ENCODE measurements around the gene PRICKLE1. TPM values are rescaled to one million over a fixed set of nuclear protein-coding genes. Genes with fewer than 3 reads are reported as not detected.

PRICKLE1 gene
- polyA plus RNA-seq, 1 experiment, result 36.0 TPM

DNA sequence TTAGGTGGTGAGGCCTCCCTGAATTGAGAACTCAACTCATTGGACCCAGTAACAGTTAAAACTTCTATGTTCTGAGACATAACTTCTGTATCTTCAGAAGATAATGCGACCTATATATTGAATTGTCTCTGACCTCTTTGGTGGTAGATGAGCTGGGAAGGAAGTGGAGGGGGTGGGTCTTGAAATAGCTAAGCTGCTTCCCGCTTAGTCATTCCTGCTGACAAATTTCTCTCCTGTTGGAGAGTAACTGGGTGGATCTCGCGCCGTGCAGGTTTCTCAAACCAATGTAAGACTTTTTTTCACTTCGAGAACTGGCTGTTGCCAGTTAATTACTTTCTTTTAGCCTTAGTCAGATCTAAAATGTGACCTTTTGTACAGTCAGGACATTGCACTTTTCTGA lies 162.8 kb downstream of the PRICKLE1 start:
- TF ChIP-seq, protein P1, sequence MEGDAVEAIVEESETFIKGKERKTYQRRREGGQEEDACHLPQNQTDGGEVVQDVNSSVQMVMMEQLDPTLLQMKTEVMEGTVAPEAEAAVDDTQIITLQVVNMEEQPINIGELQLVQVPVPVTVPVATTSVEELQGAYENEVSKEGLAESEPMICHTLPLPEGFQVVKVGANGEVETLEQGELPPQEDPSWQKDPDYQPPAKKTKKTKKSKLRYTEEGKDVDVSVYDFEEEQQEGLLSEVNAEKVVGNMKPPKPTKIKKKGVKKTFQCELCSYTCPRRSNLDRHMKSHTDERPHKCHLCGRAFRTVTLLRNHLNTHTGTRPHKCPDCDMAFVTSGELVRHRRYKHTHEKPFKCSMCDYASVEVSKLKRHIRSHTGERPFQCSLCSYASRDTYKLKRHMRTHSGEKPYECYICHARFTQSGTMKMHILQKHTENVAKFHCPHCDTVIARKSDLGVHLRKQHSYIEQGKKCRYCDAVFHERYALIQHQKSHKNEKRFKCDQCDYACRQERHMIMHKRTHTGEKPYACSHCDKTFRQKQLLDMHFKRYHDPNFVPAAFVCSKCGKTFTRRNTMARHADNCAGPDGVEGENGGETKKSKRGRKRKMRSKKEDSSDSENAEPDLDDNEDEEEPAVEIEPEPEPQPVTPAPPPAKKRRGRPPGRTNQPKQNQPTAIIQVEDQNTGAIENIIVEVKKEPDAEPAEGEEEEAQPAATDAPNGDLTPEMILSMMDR (IDR thresholded peaks at IDR 0.05; ENCODE audit: low read depth, low read length), result no peak
- H3K9me3 ChIP-seq (ENCODE audit: control insufficient read depth, insufficient read depth, low read length), result no peaks in the 10 kb centered on the region
- no peak overlapping the region for H3K27ac ChIP-seq (ENCODE audit: low read depth, low read length)
- DNase-seq (ENCODE audit: low read depth, low spot score), result no peak
- POLR2A ChIA-PET, result no interaction called here
- CTCF ChIA-PET, result no interaction called here
- no peaks in the 10 kb centered on the region for H3K27me3 ChIP-seq (ENCODE audit: control insufficient read depth, insufficient read depth, low read length)
- no peak overlapping the region for H3K4me3 ChIP-seq (ENCODE audit: low read depth, low read length)

DNA sequence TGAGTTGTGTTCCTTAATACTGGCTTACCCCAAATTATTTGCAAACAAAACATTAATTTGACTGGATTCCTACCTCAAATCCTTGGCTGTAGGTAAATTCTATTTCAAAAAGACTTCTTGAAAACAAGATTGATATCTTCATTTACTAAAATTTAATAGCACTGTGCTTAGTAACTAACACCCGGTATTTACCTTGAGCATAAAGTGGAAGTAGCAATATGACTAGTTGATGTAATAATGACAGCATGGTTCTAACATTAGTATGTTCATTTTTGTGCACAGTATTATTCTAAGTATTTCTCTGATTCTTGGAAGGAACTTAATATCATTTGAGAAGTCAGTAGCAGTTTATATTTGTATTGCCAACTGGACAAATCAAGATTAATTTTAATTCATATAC lies 166.8 kb downstream of the PRICKLE1 start:
- ChIA-PET POLR2A (no interaction called here), CTCF (interaction anchor here (1.0 kb wide), 1 partner anchor 51 kb away, joined by 7 read pairs; no protein-coding TSS in a partner anchor)
- DNase-seq (ENCODE audit: low read depth, low spot score), result no peak
- Histone ChIP-seq H3K27ac (ENCODE audit: low read depth, low read length) (no peak overlapping the region), H3K4me3 (ENCODE audit: low read depth, low read length) (no peak overlapping the region), H3K9me3 (ENCODE audit: control insufficient read depth, insufficient read depth, low read length) (no peaks in the 10 kb centered on the region), H3K27me3 (ENCODE audit: control insufficient read depth, insufficient read depth, low read length) (no peaks in the 10 kb centered on the region)
- TF ChIP-seq, protein P1 (IDR thresholded peaks at IDR 0.05; ENCODE audit: low read depth, low read length), result no peak

DNA sequence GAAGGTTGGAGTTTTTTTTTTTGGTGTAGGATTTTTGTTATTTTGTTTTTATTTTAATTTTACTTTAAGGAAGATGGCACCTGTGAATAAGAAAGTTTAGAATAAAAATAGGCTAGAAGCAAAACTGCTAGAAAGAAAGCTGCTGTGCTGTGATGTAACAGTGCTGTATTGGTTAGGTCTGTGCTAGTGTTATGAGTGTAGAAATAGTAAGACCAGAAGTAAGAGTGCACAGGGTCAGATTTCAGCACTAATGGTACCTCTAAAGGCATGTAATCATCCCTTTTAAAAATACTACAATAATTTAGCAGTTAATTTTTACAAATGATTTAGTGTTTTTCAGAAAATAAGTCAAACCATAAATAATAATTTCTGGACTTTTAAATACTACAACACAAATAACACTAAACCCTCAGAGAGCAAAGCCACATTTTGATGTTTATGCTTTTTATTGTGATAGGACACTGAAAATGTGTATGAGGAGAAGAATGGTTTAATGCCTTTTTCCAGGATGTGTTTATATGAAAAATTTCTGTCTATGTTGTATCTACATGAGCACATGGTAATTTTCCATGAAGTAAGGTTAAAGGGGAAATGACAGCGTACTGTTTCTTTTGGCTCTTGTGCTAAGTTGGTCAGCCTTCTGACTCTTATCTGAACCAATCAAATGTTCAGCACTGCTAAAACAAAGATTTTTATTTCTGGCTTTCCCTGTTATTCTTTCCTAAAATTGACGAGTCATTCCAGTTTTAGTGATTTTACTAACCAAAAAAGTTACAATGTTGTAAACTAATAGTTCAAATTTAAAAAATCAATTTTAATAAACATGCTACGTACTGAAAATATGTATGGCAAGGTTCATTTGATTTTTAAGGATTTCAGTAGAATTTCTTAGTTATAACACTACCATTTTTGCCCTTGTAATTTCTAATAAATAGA lies 167.4 kb downstream of the PRICKLE1 start:
- peak; percentile 16 for DNase-seq (ENCODE audit: low read depth, low spot score)
- ChIA-PET POLR2A (interaction anchor here (1.1 kb wide), 1 partner anchor 12 kb away, joined by 3 read pairs; no protein-coding TSS in a partner anchor), CTCF (interaction anchor here (0.6 to 0.9 kb wide), 2 partner anchors 60 to 861 kb away, joined by 3 read pairs; no protein-coding TSS in a partner anchor)
- H3K27ac ChIP-seq (ENCODE audit: low read depth, low read length), result no peak overlapping the region
- H3K4me3 ChIP-seq (ENCODE audit: low read depth, low read length), result no peak overlapping the region
- no peaks in the 10 kb centered on the region for H3K9me3 ChIP-seq (ENCODE audit: control insufficient read depth, insufficient read depth, low read length)
- TF ChIP-seq, protein P1 (IDR thresholded peaks at IDR 0.05; ENCODE audit: low read depth, low read length), result no peak
- H3K27me3 ChIP-seq (ENCODE audit: control insufficient read depth, insufficient read depth, low read length), result no peaks in the 10 kb centered on the region

DNA sequence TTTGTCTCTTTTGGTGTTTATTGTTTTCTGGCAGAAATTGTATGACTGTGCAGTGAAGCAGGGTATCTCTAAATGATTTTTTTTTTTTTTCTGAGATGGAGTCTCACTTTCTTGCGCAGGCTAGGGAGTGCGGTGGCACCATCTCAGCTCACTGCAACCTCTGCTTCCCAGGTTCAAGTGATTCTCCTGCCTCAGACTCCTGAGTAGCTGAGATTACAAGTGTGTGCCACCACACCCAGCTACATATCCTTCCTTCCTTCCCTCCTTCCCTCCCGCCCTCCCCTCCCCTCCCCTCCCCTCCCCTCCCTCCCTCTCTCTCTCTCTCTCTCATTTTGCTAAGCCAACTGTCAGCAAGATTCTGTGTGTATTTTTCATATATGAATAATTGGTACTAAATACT lies 169.2 kb downstream of the PRICKLE1 start:
- Histone ChIP-seq H3K9me3 (ENCODE audit: control insufficient read depth, insufficient read depth, low read length) (no peaks in the 10 kb centered on the region), H3K27ac (ENCODE audit: low read depth, low read length) (no peak overlapping the region), H3K4me3 (ENCODE audit: low read depth, low read length) (no peak overlapping the region), H3K27me3 (ENCODE audit: control insufficient read depth, insufficient read depth, low read length) (no peaks in the 10 kb centered on the region)
- no peak for DNase-seq (ENCODE audit: low read depth, low spot score)
- CTCF ChIA-PET, result interaction anchor here (0.5 kb wide), 1 partner anchor 85 kb away, joined by 3 read pairs; no protein-coding TSS in a partner anchor
- TF ChIP-seq, protein P1 (IDR thresholded peaks at IDR 0.05; ENCODE audit: low read depth, low read length), result no peak
- POLR2A ChIA-PET, result no interaction called here

DNA sequence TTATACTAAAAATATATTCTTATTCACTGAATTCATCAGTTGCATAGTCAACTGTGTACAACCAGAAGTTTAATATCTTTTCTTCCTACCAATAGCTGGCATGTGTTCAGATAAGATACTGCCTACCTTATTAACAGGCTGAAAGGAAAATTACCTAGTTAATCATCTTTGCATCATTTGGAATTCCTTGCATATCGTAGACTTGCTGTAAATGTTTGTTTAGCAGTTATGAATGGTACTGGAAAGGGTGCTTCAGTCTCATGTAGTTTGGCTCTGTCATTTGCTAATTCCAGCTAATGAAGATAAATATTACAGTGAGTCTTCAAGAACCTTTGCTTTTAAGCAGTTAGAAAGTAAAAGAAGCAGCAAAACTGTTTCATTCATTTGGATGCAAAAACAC lies 179.2 kb downstream of the PRICKLE1 start:
- POLR2A ChIA-PET, result no interaction called here
- CTCF ChIA-PET, result interaction anchor here (1.0 kb wide), 1 partner anchor 38 kb away, joined by 3 read pairs; no protein-coding TSS in a partner anchor
- Histone ChIP-seq H3K4me3 (ENCODE audit: low read depth, low read length) (no peak overlapping the region), H3K9me3 (ENCODE audit: control insufficient read depth, insufficient read depth, low read length) (no peaks in the 10 kb centered on the region), H3K27ac (ENCODE audit: low read depth, low read length) (no peak overlapping the region), H3K27me3 (ENCODE audit: control insufficient read depth, insufficient read depth, low read length) (no peaks in the 10 kb centered on the region)
- TF ChIP-seq, protein P1 (IDR thresholded peaks at IDR 0.05; ENCODE audit: low read depth, low read length), result no peak
- no peak for DNase-seq (ENCODE audit: low read depth, low spot score)

Data from AG04450 (cell line).